Keratinocyte (primary cell): ENCODE results near the gene FAM83B. TPM values are rescaled to one million over a fixed set of nuclear protein-coding genes. Genes with fewer than 3 reads are reported as not detected.

Source experiments
- DNase-seq: peaks from one replicate; pipeline ENCODE4 v3.0.0-alpha.2; 2011; ENCODE audit warnings: low read depth, missing footprints, low spot score
- FAIRE-seq: peaks from 2 replicates; lab custom pipeline; 2011; peaks lifted over from hg19 to GRCh38; lab: Jason Lieb, UNC
- H2AFZ ChIP-seq: 2 replicates; pipeline ENCODE4 v1.6.0; 2012; ENCODE audit warnings: low read length, control low read depth, inconsistent platforms; ENCODE audit not compliant: control insufficient read depth
- H3K27ac ChIP-seq: 2 replicates; pipeline ENCODE4 v1.5.1; 2011; ENCODE audit warnings: low read length; ENCODE audit not compliant: control insufficient read depth, insufficient read depth
- H3K27me3 ChIP-seq: 3 replicates; pipeline ENCODE4 v1.6.0; 2011; ENCODE audit warnings: low read length; ENCODE audit not compliant: control insufficient read depth, insufficient read depth; ENCODE audit errors: extremely low read depth
- H3K36me3 ChIP-seq, 2 experiments: 2 replicates in 1 of 2; 3 replicates in 1 of 2; pipeline ENCODE4 v1.5.1; 2011; ENCODE audit warnings: low read length in 2 of 2, mild to moderate bottlenecking in 1 of 2; ENCODE audit not compliant: control insufficient read depth in 2 of 2, insufficient read depth in 2 of 2; ENCODE audit errors: extremely low read depth in 1 of 2
- H3K4me1 ChIP-seq: 3 replicates; pipeline ENCODE4 v1.5.1; 2011; ENCODE audit warnings: low read length; ENCODE audit not compliant: control insufficient read depth, insufficient read depth; ENCODE audit errors: extremely low read depth
- H3K4me2 ChIP-seq: 3 replicates; pipeline ENCODE4 v1.6.0; 2011; ENCODE audit warnings: low read depth, low read length; ENCODE audit not compliant: control insufficient read depth, insufficient read depth; ENCODE audit errors: extremely low read depth
- H3K4me3 ChIP-seq, 3 experiments: fragments of 200-600 bp in 1 of 3; sonication (generic) in 1 of 3; 2 replicates in 2 of 3; 3 replicates in 1 of 3; pipeline ENCODE4 v1.5.1; 2011 to 2016; ENCODE audit warnings: low read length in 3 of 3, mild to moderate bottlenecking in 3 of 3, control low read depth in 2 of 3, inconsistent platforms in 1 of 3, low read depth in 1 of 3, mixed read lengths in 1 of 3, mixed run types in 1 of 3, moderate library complexity in 1 of 3; ENCODE audit not compliant: control insufficient read depth in 2 of 3, insufficient read depth in 2 of 3; ENCODE audit errors: extremely low read depth in 1 of 3
- H3K79me2 ChIP-seq: 2 replicates; pipeline ENCODE4 v1.6.0; 2012; ENCODE audit warnings: low read length; ENCODE audit not compliant: control insufficient read depth, insufficient read depth
- H3K9ac ChIP-seq: 3 replicates; pipeline ENCODE4 v1.6.0; 2011; ENCODE audit warnings: low read length; ENCODE audit not compliant: control insufficient read depth, insufficient read depth; ENCODE audit errors: extremely low read depth
- H3K9me1 ChIP-seq: 3 replicates; pipeline ENCODE4 v1.6.0; 2011; ENCODE audit warnings: low read length; ENCODE audit not compliant: control insufficient read depth, insufficient read depth; ENCODE audit errors: extremely low read depth
- H3K9me3 ChIP-seq: 2 replicates; pipeline ENCODE4 v1.5.1; 2012; ENCODE audit warnings: low read depth, low read length; ENCODE audit not compliant: control insufficient read depth
- H4K20me1 ChIP-seq: 3 replicates; pipeline ENCODE4 v1.6.0; 2011; ENCODE audit warnings: low read length; ENCODE audit not compliant: control insufficient read depth, insufficient read depth; ENCODE audit errors: extremely low read depth
- CTCF ChIP-seq, 3 experiments: IDR thresholded peaks in 1 of 3; conservative IDR thresholded peaks in 1 of 3; optimal IDR thresholded peaks in 1 of 3; 2 replicates in 2 of 3; 3 replicates in 1 of 3; pipeline versions ENCODE3 to v1.5.1; 2011; ENCODE audit warnings: low read length in 3 of 3, mild to moderate bottlenecking in 3 of 3, moderate library complexity in 2 of 3, control low read depth in 1 of 3, inconsistent platforms in 1 of 3; ENCODE audit not compliant: insufficient read depth in 2 of 3; ENCODE audit errors: extremely low read depth in 1 of 3
- EZH2 ChIP-seq: IDR thresholded peaks from one replicate; pipeline ENCODE4 v1.6.1; 2012; ENCODE audit warnings: inconsistent platforms, mild to moderate bottlenecking, low read length, moderate library complexity
- dilution Hi-C: fragments of 300-500 bp; cut with MboI; formaldehyde crosslinking; loops from one replicate; pipeline ENCODE4 v1.7.0; 2020; ENCODE audit warnings: low sequenced_read_pairs; ENCODE audit not compliant: extremely low pct_ligation_motif_present
- polyA plus RNA-seq, 5 experiments: library from polyadenylated mRNA; depleted of rRNA in 3 of 5; stranded (reverse) in 3 of 5; stranded (forward) in 1 of 5; unstranded in 1 of 5; fragments of >200 nt; gene quantifications; 1 replicate in 1 of 5; 2 replicates in 3 of 5; 3 replicates in 1 of 5; pipeline versions ENCODE4 v1.2.1 to v1.2.3, GENCODE V29; 2011 to 2012; ENCODE audit warnings: missing spikeins in 2 of 5, low read depth in 1 of 5, low replicate concordance in 1 of 5

Gene FAM83B
- polyA plus RNA-seq, 1 donor (not counting 4 experiments of a cell fraction or from before 2014, with no cell fraction given) = 30.3 TPM

- Histone ChIP-seq H3K36me3 (peaks cover 6 to 7% of the 10 kb centered on the region in 2 experiments), H3K9me3 (no peaks in the 10 kb centered on the region), H2AFZ (no peak overlapping the region), H3K79me2 (peaks cover 96% of the 10 kb centered on the region), H3K27ac (no peak overlapping the region), H3K4me1 (peaks cover 32% of the 10 kb centered on the region), H3K9me1 (peaks cover 3% of the 10 kb centered on the region), H3K27me3 (no peaks in the 10 kb centered on the region), H3K9ac (no peak overlapping the region), H3K4me2 (no peak overlapping the region), H3K4me3 (no peak overlapping the region), H4K20me1 (peaks cover 13% of the 10 kb centered on the region)
- FAIRE-seq = no peak
- dilution Hi-C loops = no loop called here
- no peak for DNase-seq
- TF ChIP-seq CTCF (optimal IDR thresholded peaks at IDR 0.05 in 1 of 3, IDR thresholded peaks at IDR 0.05 in 1 of 3, conservative IDR thresholded peaks at IDR 0.05 in 1 of 3; ENCODE audit: extremely low read depth in 1 of 3, insufficient read depth in 2 of 3, low read length in 3 of 3) (no peak), EZH2 (no peak)
Measured at GRCh38 chr6:54864272-54864671, 17.7 kb downstream of the FAM83B start.

GRCh38 chr6:54865091-54865631 lies 18.6 kb downstream of the FAM83B start:
- no peak for TF ChIP-seq EZH2
- no peak for TF ChIP-seq CTCF (optimal IDR thresholded peaks at IDR 0.05 in 1 of 3, IDR thresholded peaks at IDR 0.05 in 1 of 3, conservative IDR thresholded peaks at IDR 0.05 in 1 of 3; ENCODE audit: extremely low read depth in 1 of 3, insufficient read depth in 2 of 3, low read length in 3 of 3)
- Histone ChIP-seq H4K20me1 (peaks cover 13% of the 10 kb centered on the region), H3K4me2 (no peak overlapping the region), H3K9ac (no peak overlapping the region), H3K4me3 (no peak overlapping the region), H3K79me2 (peaks cover 96% of the 10 kb centered on the region), H3K9me1 (peaks cover 3% of the 10 kb centered on the region), H3K36me3 (peaks cover 5 to 8% of the 10 kb centered on the region in 2 experiments), H3K9me3 (no peaks in the 10 kb centered on the region), H3K27me3 (no peaks in the 10 kb centered on the region), H2AFZ (no peak overlapping the region), H3K4me1 (peaks cover 23% of the 10 kb centered on the region), H3K27ac (no peak overlapping the region)
- DNase-seq (no peak), FAIRE-seq (peak; percentile 83)
- dilution Hi-C loops = no loop called here
